ENCODE results near the gene ABCC4. TPM values are rescaled to one million over a fixed set of nuclear protein-coding genes. Genes with fewer than 3 reads are reported as not detected.

ABCC4 gene
- total RNA-seq, 2 experiments from 2014 or later = 5.7 to 6.1 TPM

- no peak for ATAC-seq
- Mint-ChIP-seq H3K4me1 (ENCODE audit: low read depth) (no peaks in the 10 kb centered on the region), H3K36me3 (ENCODE audit: low read depth) (no peaks in the 10 kb centered on the region), H3K9me3 (ENCODE audit: insufficient read depth) (no peaks in the 10 kb centered on the region), H3K4me3 (no peak overlapping the region), H3K27ac (no peak overlapping the region), H3K27me3 (ENCODE audit: low read depth) (peaks cover 23% of the 10 kb centered on the region)
- DNase-seq = no peak
- ChIA-PET CTCF (no interaction called here), POLR2A (no interaction called here)
Observed at GRCh38 chr13:95002126-95002525, 299.1 kb downstream of the ABCC4 start.

- CTCF ChIA-PET = no interaction called here
- no peaks in the 10 kb centered on the region for H3K4me1 Mint-ChIP-seq (ENCODE audit: low read depth)
- no peaks in the 10 kb centered on the region for H3K9me3 Mint-ChIP-seq (ENCODE audit: insufficient read depth)
- peaks cover 20% of the 10 kb centered on the region for H3K27me3 Mint-ChIP-seq (ENCODE audit: low read depth)
- H3K27ac Mint-ChIP-seq = no peak overlapping the region
- no peak for ATAC-seq
- H3K36me3 Mint-ChIP-seq (ENCODE audit: low read depth) = no peaks in the 10 kb centered on the region
- DNase-seq = no peak
- no peak overlapping the region for H3K4me3 Mint-ChIP-seq
- POLR2A ChIA-PET = no interaction called here
Observed at GRCh38 chr13:94999871-95000270, 301.4 kb downstream of the ABCC4 start.

GRCh38 chr13:94997126-94997525, 304.1 kb downstream of the ABCC4 start:
- H3K4me1 Mint-ChIP-seq (ENCODE audit: low read depth) = no peaks in the 10 kb centered on the region
- H3K36me3 Mint-ChIP-seq (ENCODE audit: low read depth) = no peaks in the 10 kb centered on the region
- H3K9me3 Mint-ChIP-seq (ENCODE audit: insufficient read depth) = no peaks in the 10 kb centered on the region
- CTCF ChIA-PET = no interaction called here
- H3K27me3 Mint-ChIP-seq (ENCODE audit: low read depth) = peaks cover 10% of the 10 kb centered on the region
- no peak for DNase-seq
- no peak overlapping the region for H3K27ac Mint-ChIP-seq
- H3K4me3 Mint-ChIP-seq = no peak overlapping the region
- no peak for ATAC-seq
- POLR2A ChIA-PET = no interaction called here

- H3K27me3 Mint-ChIP-seq (ENCODE audit: low read depth) = peaks cover 6% of the 10 kb centered on the region
- H3K36me3 Mint-ChIP-seq (ENCODE audit: low read depth) = no peaks in the 10 kb centered on the region
- DNase-seq = no peak
- ChIA-PET POLR2A (no interaction called here), CTCF (no interaction called here)
- no peak for ATAC-seq
- no peak overlapping the region for H3K4me3 Mint-ChIP-seq
- H3K4me1 Mint-ChIP-seq (ENCODE audit: low read depth) = no peaks in the 10 kb centered on the region
- H3K27ac Mint-ChIP-seq = no peak overlapping the region
- H3K9me3 Mint-ChIP-seq (ENCODE audit: insufficient read depth) = no peaks in the 10 kb centered on the region
Observed at GRCh38 chr13:94996445-94996844, 304.8 kb downstream of the ABCC4 start.

- ChIA-PET CTCF (no interaction called here), POLR2A (no interaction called here)
- no peak for DNase-seq
- peaks cover 13% of the 10 kb centered on the region for H3K27me3 Mint-ChIP-seq (ENCODE audit: low read depth)
- H3K36me3 Mint-ChIP-seq (ENCODE audit: low read depth) = no peaks in the 10 kb centered on the region
- H3K4me3 Mint-ChIP-seq = no peak overlapping the region
- no peak overlapping the region for H3K27ac Mint-ChIP-seq
- H3K4me1 Mint-ChIP-seq (ENCODE audit: low read depth) = no peaks in the 10 kb centered on the region
- no peaks in the 10 kb centered on the region for H3K9me3 Mint-ChIP-seq (ENCODE audit: insufficient read depth)
- ATAC-seq = no peak
Observed at GRCh38 chr13:94994506-94994905, 306.7 kb downstream of the ABCC4 start.

- POLR2A ChIA-PET = no interaction called here
- Mint-ChIP-seq H3K27ac (no peak overlapping the region), H3K4me3 (no peak overlapping the region), H3K9me3 (ENCODE audit: insufficient read depth) (no peaks in the 10 kb centered on the region), H3K4me1 (ENCODE audit: low read depth) (no peaks in the 10 kb centered on the region), H3K27me3 (ENCODE audit: low read depth) (peaks cover 13% of the 10 kb centered on the region), H3K36me3 (ENCODE audit: low read depth) (no peaks in the 10 kb centered on the region)
- CTCF ChIA-PET = no interaction called here
- no peak for ATAC-seq
- no peak for DNase-seq
Observed at GRCh38 chr13:94993616-94994015, 307.6 kb downstream of the ABCC4 start.

- Mint-ChIP-seq H3K27me3 (ENCODE audit: low read depth) (peaks cover 13% of the 10 kb centered on the region), H3K36me3 (ENCODE audit: low read depth) (no peaks in the 10 kb centered on the region), H3K4me1 (ENCODE audit: low read depth) (no peaks in the 10 kb centered on the region), H3K27ac (no peak overlapping the region), H3K4me3 (no peak overlapping the region), H3K9me3 (ENCODE audit: insufficient read depth) (no peaks in the 10 kb centered on the region)
- POLR2A ChIA-PET = no interaction called here
- DNase-seq (no peak), ATAC-seq (no peak)
- CTCF ChIA-PET = no interaction called here
Observed at GRCh38 chr13:94992036-94992960, 309.0 kb downstream of the ABCC4 start.

GRCh38 chr13:94988654-94989053, 312.6 kb downstream of the ABCC4 start:
- H3K27ac Mint-ChIP-seq = no peak overlapping the region
- no peak overlapping the region for H3K4me3 Mint-ChIP-seq
- peaks cover 10% of the 10 kb centered on the region for H3K27me3 Mint-ChIP-seq (ENCODE audit: low read depth)
- DNase-seq (no peak), ATAC-seq (no peak)
- ChIA-PET POLR2A (no interaction called here), CTCF (no interaction called here)
- no peaks in the 10 kb centered on the region for H3K9me3 Mint-ChIP-seq (ENCODE audit: insufficient read depth)
- no peaks in the 10 kb centered on the region for H3K36me3 Mint-ChIP-seq (ENCODE audit: low read depth)
- no peaks in the 10 kb centered on the region for H3K4me1 Mint-ChIP-seq (ENCODE audit: low read depth)

GRCh38 chr13:94987869-94988268, 313.4 kb downstream of the ABCC4 start:
- Mint-ChIP-seq H3K9me3 (ENCODE audit: insufficient read depth) (no peaks in the 10 kb centered on the region), H3K36me3 (ENCODE audit: low read depth) (no peaks in the 10 kb centered on the region), H3K27ac (no peak overlapping the region), H3K27me3 (ENCODE audit: low read depth) (peaks cover 10% of the 10 kb centered on the region), H3K4me3 (no peak overlapping the region), H3K4me1 (ENCODE audit: low read depth) (no peaks in the 10 kb centered on the region)
- ChIA-PET CTCF (interaction anchor here (1.5 kb wide), 1 partner anchor 19 kb away, joined by 4 read pairs; no protein-coding TSS in a partner anchor), POLR2A (no interaction called here)
- ATAC-seq = no peak
- DNase-seq = no peak

GRCh38 chr13:94987081-94987480, 314.2 kb downstream of the ABCC4 start:
- H3K4me3 Mint-ChIP-seq = no peak overlapping the region
- no peaks in the 10 kb centered on the region for H3K36me3 Mint-ChIP-seq (ENCODE audit: low read depth)
- no peak overlapping the region for H3K27ac Mint-ChIP-seq
- ATAC-seq (no peak), DNase-seq (no peak)
- H3K4me1 Mint-ChIP-seq (ENCODE audit: low read depth) = no peaks in the 10 kb centered on the region
- ChIA-PET POLR2A (no interaction called here), CTCF (interaction anchor here (1.5 kb wide), 1 partner anchor 18 kb away, joined by 4 read pairs; no protein-coding TSS in a partner anchor)
- no peaks in the 10 kb centered on the region for H3K9me3 Mint-ChIP-seq (ENCODE audit: insufficient read depth)
- peaks cover 10% of the 10 kb centered on the region for H3K27me3 Mint-ChIP-seq (ENCODE audit: low read depth)

- H3K27ac Mint-ChIP-seq = no peak overlapping the region
- ATAC-seq (no peak), DNase-seq (no peak)
- H3K4me1 Mint-ChIP-seq (ENCODE audit: low read depth) = no peaks in the 10 kb centered on the region
- POLR2A ChIA-PET = no interaction called here
- H3K9me3 Mint-ChIP-seq (ENCODE audit: insufficient read depth) = no peaks in the 10 kb centered on the region
- CTCF ChIA-PET = no interaction called here
- peaks cover 1% of the 10 kb centered on the region for H3K27me3 Mint-ChIP-seq (ENCODE audit: low read depth)
- H3K36me3 Mint-ChIP-seq (ENCODE audit: low read depth) = no peaks in the 10 kb centered on the region
- H3K4me3 Mint-ChIP-seq = no peak overlapping the region
Observed at GRCh38 chr13:94984958-94985357, 316.3 kb downstream of the ABCC4 start.

GRCh38 chr13:94978516-94978915, 322.7 kb downstream of the ABCC4 start:
- H3K27me3 Mint-ChIP-seq (ENCODE audit: low read depth) = no peaks in the 10 kb centered on the region
- H3K36me3 Mint-ChIP-seq (ENCODE audit: low read depth) = no peaks in the 10 kb centered on the region

More at GRCh38 chr13:94978516-94978915, 322.7 kb downstream of the ABCC4 start:
- no peak for ATAC-seq
- DNase-seq = no peak
- POLR2A ChIA-PET = no interaction called here
- H3K4me3 Mint-ChIP-seq = no peak overlapping the region
- no peaks in the 10 kb centered on the region for H3K9me3 Mint-ChIP-seq (ENCODE audit: insufficient read depth)
- H3K4me1 Mint-ChIP-seq (ENCODE audit: low read depth) = no peaks in the 10 kb centered on the region
- no peak overlapping the region for H3K27ac Mint-ChIP-seq
- CTCF ChIA-PET = no interaction called here

Data from activated CD8-positive, alpha-beta T cell treated with anti-CD3 and anti-CD28 coated beads, Interleukin-2, amount 10 ng/mL, durations not matched to agents 7 days and 5 days (primary cell).